ENCODE measurements around the gene PROB1. TPM values are rescaled to one million over a fixed set of nuclear protein-coding genes. Genes with fewer than 3 reads are reported as not detected.
"Not testable (repeated sequence)": the region's sequence is repeated elsewhere in the genome, so short reads cannot be mapped to it uniquely, and the experiment has no call there.

The PROB1 gene
- total RNA-seq, 2 experiments from 2014 or later: 3.8 to 3.9 TPM

DNA sequence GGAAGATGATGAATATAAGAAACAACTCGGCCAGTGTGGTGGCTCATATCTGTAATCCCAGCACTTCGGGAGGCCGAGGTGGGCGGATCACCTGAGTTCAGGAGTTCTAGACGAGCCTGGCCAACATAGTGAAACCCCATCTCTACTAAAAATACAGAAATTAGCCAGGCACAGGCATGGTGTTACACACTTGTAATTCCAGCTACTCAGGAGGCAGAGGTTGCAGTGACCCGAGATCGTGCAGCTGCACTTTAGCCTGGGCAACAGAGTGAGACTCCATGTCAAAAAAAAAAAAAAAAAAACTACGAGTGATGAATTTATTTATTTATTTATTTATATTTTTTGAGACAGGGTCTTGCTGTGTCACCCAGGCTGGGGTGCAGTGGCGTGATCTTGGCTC is 47.0 kb downstream of the PROB1 start:
- ChIA-PET CTCF (interaction anchor here (0.6 kb wide), 1 partner anchor 303 kb away, joined by 6 read pairs; no protein-coding TSS in a partner anchor), POLR2A (interaction anchor here (0.6 kb wide), 1 partner anchor 1124 kb away, joined by 5 read pairs; no protein-coding TSS in a partner anchor)
- not testable (repeated sequence) for H3K27ac Mint-ChIP-seq, H3K27me3 Mint-ChIP-seq, H3K9me3 Mint-ChIP-seq, DNase-seq, H3K4me3 Mint-ChIP-seq
- intact Hi-C loops (cut with micrococcal nuclease): loop anchor here (10.0 kb wide), 1 partner anchor 593 kb away; the partner anchor contains the start of gene CTNNA1
- Mint-ChIP-seq H3K4me1 (ENCODE audit: low read depth) (peaks cover 30% of the 10 kb centered on the region), H3K36me3 (peaks cover 11% of the 10 kb centered on the region)

DNA sequence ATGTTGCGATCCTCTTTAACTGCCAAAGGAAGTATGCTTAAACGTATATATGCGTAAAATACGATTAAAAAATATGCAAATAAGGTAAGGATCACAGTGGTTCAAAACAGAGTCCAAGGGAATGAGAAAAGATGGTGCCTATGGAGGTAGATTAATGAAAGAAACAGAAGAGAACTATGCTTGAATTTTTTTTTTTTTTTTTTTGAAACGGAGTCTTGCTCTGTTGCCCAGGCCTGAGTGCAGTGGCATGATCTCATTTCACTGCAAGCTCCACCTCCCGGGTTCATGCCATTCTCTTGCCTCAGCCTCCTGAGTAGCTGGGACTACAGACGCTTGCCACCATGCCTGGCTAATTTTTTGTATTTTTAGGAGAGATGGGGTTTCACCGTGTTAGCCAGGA is 49.5 kb downstream of the PROB1 start:
- H3K4me3 Mint-ChIP-seq, POLR2A ChIA-PET, H3K27ac Mint-ChIP-seq, H3K9me3 Mint-ChIP-seq, CTCF ChIA-PET, DNase-seq, H3K27me3 Mint-ChIP-seq: not testable (repeated sequence)
- intact Hi-C loops (cut with micrococcal nuclease): loop anchor here (10.0 kb wide), 1 partner anchor 591 kb away; the partner anchor contains the start of gene CTNNA1
- H3K36me3 Mint-ChIP-seq: peaks cover 15% of the 10 kb centered on the region
- peaks cover 44% of the 10 kb centered on the region for H3K4me1 Mint-ChIP-seq (ENCODE audit: low read depth)

DNA sequence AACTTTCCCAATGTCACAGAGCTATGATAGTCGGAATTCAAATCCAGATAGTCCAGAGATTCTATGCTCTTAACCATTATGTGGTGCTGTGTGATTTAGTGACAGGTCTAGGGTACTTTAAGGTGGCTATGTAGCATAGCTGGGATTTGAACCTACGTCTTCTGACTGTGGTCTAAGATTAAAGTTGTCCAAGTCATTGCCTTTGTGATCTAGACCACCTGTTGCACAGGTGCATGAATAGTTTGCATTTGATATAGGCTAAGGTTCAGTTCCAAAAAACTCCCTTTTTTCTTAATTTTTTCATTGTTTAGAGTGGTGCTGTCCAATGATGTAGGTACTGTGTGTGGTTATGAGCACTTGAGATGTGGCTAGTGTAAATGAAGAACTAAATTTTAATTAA is 50.7 kb downstream of the PROB1 start:
- POLR2A ChIA-PET: interaction anchor here (0.5 kb wide), 1 partner anchor 116 kb away, joined by 3 read pairs; no protein-coding TSS in a partner anchor
- no peaks in the 10 kb centered on the region for H3K27me3 Mint-ChIP-seq
- CTCF ChIA-PET: no interaction called here
- H3K9me3 Mint-ChIP-seq: no peaks in the 10 kb centered on the region
- H3K4me1 Mint-ChIP-seq (ENCODE audit: low read depth): peaks cover 49% of the 10 kb centered on the region
- no peak overlapping the region for H3K27ac Mint-ChIP-seq
- peak overlapping the region; percentile 41 for H3K4me3 Mint-ChIP-seq
- intact Hi-C loops (cut with micrococcal nuclease): loop anchor here (5.0 to 10.0 kb wide), 2 partner anchors 218 to 589 kb away; partner anchors contain the start of genes CTNNA1 and UBE2D2
- peaks cover 15% of the 10 kb centered on the region for H3K36me3 Mint-ChIP-seq
- DNase-seq: no peak

DNA sequence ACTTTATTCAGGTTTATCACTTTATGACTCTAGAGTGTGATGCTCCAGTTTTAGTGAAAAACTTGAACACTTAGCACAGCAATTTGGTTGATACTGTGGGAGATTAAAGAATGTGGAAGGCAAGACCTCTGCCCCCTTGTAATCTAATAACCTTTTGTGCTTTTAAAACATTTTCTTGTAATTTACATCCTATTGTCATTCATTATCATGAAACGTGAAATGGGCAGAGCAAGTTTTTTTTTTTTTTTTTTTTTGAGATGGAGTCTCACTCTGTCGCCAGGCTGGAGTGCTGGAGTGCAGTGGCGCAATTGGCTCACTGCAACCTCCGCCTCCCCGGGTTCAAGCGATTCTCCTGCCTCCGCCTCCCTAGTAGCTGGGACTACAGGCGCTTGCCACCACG is 51.4 kb downstream of the PROB1 start:
- ChIA-PET CTCF (no interaction called here), POLR2A (no interaction called here)
- H3K4me1 Mint-ChIP-seq (ENCODE audit: low read depth): peaks cover 47% of the 10 kb centered on the region
- H3K27ac Mint-ChIP-seq: peak overlapping the region; percentile 95
- H3K36me3 Mint-ChIP-seq: peaks cover 12% of the 10 kb centered on the region
- no peak for DNase-seq
- H3K9me3 Mint-ChIP-seq: no peaks in the 10 kb centered on the region
- no peaks in the 10 kb centered on the region for H3K27me3 Mint-ChIP-seq
- peak overlapping the region; percentile 97 for H3K4me3 Mint-ChIP-seq
- intact Hi-C loops (cut with micrococcal nuclease): loop anchor here (5.0 to 10.0 kb wide), 2 partner anchors 219 to 589 kb away; partner anchors contain the start of genes CTNNA1 and UBE2D2

DNA sequence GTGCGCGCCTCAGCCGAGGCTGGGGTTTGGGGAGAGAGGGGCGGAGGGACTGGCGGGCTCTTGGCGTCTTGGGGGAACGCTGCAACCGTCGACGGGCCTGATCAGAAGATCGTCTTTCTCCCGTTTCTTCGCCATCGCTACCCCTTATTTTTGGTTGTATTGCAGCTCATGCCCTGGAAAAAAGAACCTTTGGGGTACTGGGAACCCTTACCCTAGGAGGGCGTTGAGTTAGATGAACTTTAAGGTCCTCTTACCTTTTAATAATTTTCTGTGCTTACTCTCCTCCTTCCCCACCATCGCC is 52.5 kb downstream of the PROB1 start:
- CTCF ChIA-PET: interaction anchor here (0.6 to 2.2 kb wide), 23 partner anchors 9 to 702 kb away, joined by 3 to 14 read pairs (median 4); partner anchors contain the start of genes MATR3, MZB1, PROB1 and SPATA24
- intact Hi-C loops (cut with micrococcal nuclease): loop anchor here (5.0 to 10.0 kb wide), 2 partner anchors 220 to 588 kb away; partner anchors contain the start of genes CTNNA1 and UBE2D2
- Mint-ChIP-seq H3K36me3 (peaks cover 12% of the 10 kb centered on the region), H3K4me1 (ENCODE audit: low read depth) (peaks cover 47% of the 10 kb centered on the region), H3K27me3 (no peaks in the 10 kb centered on the region), H3K27ac (peak overlapping the region; percentile 95), H3K4me3 (peak overlapping the region; percentile 97), H3K9me3 (no peaks in the 10 kb centered on the region)
- no peak for DNase-seq
- POLR2A ChIA-PET: interaction anchor here (0.7 to 3.0 kb wide), 12 partner anchors 11 to 799 kb away, joined by 3 to 32 read pairs (median 4); partner anchors contain the start of genes ETF1, HSPA9, MATR3 and MZB1

DNA sequence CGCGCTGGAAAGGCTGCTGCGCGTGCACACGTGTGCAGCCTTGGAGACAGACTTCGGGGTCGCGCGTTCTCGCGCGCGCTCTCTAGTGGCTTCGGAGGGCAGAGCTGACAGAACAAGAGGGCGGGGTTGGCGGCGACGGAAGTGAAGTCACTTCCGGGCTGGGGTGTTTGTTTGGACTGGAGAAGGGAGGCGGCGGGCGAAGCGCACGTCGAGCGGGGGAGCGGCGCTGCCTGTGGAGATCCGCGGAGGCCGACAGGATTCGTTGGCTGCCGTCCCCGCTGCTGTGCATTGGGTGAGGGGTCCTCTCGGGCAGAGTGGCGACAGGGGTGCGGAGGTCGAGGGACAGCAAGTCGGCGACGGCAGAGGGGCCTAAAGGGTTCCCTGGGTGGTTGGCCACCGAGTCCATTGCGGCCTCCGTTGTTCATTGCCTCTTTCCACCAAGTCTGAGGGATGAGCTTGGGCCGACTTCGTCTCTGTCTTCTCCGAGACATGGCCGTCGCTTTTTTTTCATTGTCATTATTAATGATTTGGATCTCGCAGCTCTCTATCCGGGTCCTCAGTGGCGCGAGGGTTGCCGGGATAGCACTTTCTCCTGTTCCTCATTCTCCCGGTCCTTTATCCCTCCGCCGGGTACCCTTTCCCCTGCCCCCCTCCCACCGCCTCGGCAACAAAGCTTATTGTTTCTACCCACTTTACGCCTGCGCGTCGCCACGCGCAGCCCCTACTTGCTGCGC is 53.0 kb downstream of the PROB1 start, which contains the start of gene PAIP2:
Gene PAIP2, plus strand, starts transcription at position 166 of the 734 bp plus-strand sequence. CDS start 21,931 bp downstream, outside the sequence.
- intact Hi-C loops (cut with micrococcal nuclease): loop anchor here (1.0 to 10.0 kb wide), 7 partner anchors 49 to 587 kb away; partner anchors contain the start of genes CTNNA1, MATR3 and UBE2D2
- peak within 1 kb of the TSS; percentile 97 for H3K4me3 Mint-ChIP-seq
- no peaks in the 10 kb centered on the region for H3K9me3 Mint-ChIP-seq
- H3K4me1 Mint-ChIP-seq (ENCODE audit: low read depth): peaks cover 46% of the 10 kb centered on the region
- CTCF ChIA-PET: interaction anchor here (0.6 to 2.2 kb wide), 26 partner anchors 9 to 701 kb away, joined by 3 to 14 read pairs (median 4); partner anchors contain the start of genes MATR3, MZB1, PROB1 and SPATA24
- POLR2A ChIA-PET: interaction anchor here (0.7 to 3.0 kb wide), 13 partner anchors 12 to 798 kb away, joined by 3 to 32 read pairs (median 4); partner anchors contain the start of genes ETF1, HSPA9, MATR3 and MZB1
- peaks cover 11% of the 10 kb centered on the region for H3K36me3 Mint-ChIP-seq
- H3K27ac Mint-ChIP-seq: peak within 1 kb of the TSS; percentile 95
- H3K27me3 Mint-ChIP-seq: no peaks in the 10 kb centered on the region
- DNase-seq: peak; percentile 98

DNA sequence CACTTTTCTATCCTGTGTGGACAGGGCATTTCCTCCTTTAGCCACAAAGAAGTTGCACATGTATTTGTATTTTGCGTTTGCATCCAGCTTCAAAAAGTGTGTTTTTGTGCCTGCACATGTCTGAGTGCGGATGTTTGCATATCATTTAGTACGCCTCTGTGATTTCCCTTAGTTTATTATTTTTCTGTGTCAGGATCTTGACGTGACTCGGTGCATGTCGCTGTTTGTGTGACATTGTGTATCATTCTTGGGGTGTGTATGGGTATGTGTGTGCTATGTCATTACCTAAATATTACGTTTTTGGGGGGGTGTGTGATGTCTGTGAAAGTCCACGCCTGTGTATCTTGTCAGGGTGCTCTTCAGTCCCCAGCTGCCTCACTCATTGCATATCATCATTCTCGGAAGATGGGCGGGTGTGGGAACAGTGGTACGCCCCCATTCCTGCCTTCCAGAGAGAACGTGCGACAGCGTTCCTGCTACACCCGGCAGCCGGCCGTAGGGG is 53.7 kb downstream of the PROB1 start:
- Mint-ChIP-seq H3K9me3 (no peaks in the 10 kb centered on the region), H3K36me3 (peaks cover 9% of the 10 kb centered on the region), H3K27ac (peak overlapping the region; percentile 95), H3K4me1 (ENCODE audit: low read depth) (peaks cover 49% of the 10 kb centered on the region), H3K4me3 (peak overlapping the region; percentile 97), H3K27me3 (no peaks in the 10 kb centered on the region)
- intact Hi-C loops (cut with micrococcal nuclease): loop anchor here (1.0 to 10.0 kb wide), 7 partner anchors 48 to 586 kb away; partner anchors contain the start of genes CTNNA1, MATR3 and UBE2D2
- ChIA-PET POLR2A (interaction anchor here (1.3 to 3.0 kb wide), 8 partner anchors 29 to 798 kb away, joined by 3 to 32 read pairs (median 8); partner anchors contain the start of genes ETF1, HSPA9, MATR3 and MZB1), CTCF (interaction anchor here (1.0 to 2.2 kb wide), 19 partner anchors 8 to 424 kb away, joined by 3 to 14 read pairs (median 5); partner anchors contain the start of genes MATR3, PROB1 and SPATA24)
- no peak for DNase-seq

Other genes with a start within 250 kb of the PROB1 start
- gene SIL1, start 196.7 kb downstream of the PROB1 start, total RNA-seq: 10 to 100 TPM; 27.2 to 30.3 TPM
- gene MATR3, start 101.4 kb downstream of the PROB1 start, total RNA-seq: 100 to 1,000 TPM; 163 to 179 TPM
- 100 to 1,000 TPM; 104 to 110 TPM for gene PAIP2, start 53.2 kb downstream of the PROB1 start, total RNA-seq
- 1 to 10 TPM; 1.0 to 1.4 TPM for gene SLC23A1, start 11.8 kb downstream of the PROB1 start, total RNA-seq
- 10 to 100 TPM; 24.0 to 26.3 TPM for gene MZB1, start 5.2 kb downstream of the PROB1 start, total RNA-seq
- 1 to 10 TPM; 3.7 to 5.2 TPM for gene SPATA24, start 9.0 kb upstream of the PROB1 start, total RNA-seq
- gene DNAJC18, start 44.4 kb upstream of the PROB1 start, total RNA-seq: 10 to 100 TPM; 54.1 to 56.0 TPM
- 1 to 10 TPM; 3.7 to 4.2 TPM for gene ECSCR, start 67.6 kb upstream of the PROB1 start, total RNA-seq
- 1 to 10 TPM; 1.5 TPM for gene SMIM33, start 75.9 kb upstream of the PROB1 start, total RNA-seq
- gene STING1, start 87.7 kb upstream of the PROB1 start, total RNA-seq: 100 to 1,000 TPM; 339 to 344 TPM
- 100 to 1,000 TPM; 271 to 285 TPM for gene UBE2D2, start 166.2 kb upstream of the PROB1 start, total RNA-seq

Data from activated CD4-positive, alpha-beta memory T cell treated with anti-CD3 and anti-CD28 coated beads for 36 hours (primary cell).